K562 (cell line): Measurements from ENCODE around the gene PREX1. TPM values are rescaled to one million over a fixed set of nuclear protein-coding genes. Genes with fewer than 3 reads are reported as not detected.

Experiments used
- ATF1 ChIP-seq, 2 experiments: fragments of 450-650 bp in 1 of 2; IDR thresholded peaks; 2 replicates each; pipeline ENCODE4 v1.6.1; 2016; ENCODE audit warnings: missing compliant biosample characterization in 1 of 2, missing genetic modification characterization in 1 of 2
- BRD9 ChIP-seq: fragments of 450-650 bp; IDR thresholded peaks from 2 replicates; pipeline ENCODE4 v1.6.1; 2018; ENCODE audit warnings: low read depth; ENCODE audit not compliant: partially characterized antibody
- CREM ChIP-seq: IDR thresholded peaks from 2 replicates; pipeline ENCODE4 v1.6.1; 2014; ENCODE audit warnings: antibody characterized with exemption, low read depth
- DEAF1 ChIP-seq: fragments of 450-650 bp; formaldehyde crosslinking; IDR thresholded peaks from 2 replicates; pipeline ENCODE4 v1.4.0; 2020; ENCODE audit warnings: mild to moderate bottlenecking, moderate library complexity
- ESRRA ChIP-seq: fragments of 450-650 bp; IDR thresholded peaks from 2 replicates; pipeline ENCODE4 v1.6.1; 2014; ENCODE audit warnings: low read depth, mild to moderate bottlenecking, moderate library complexity, borderline replicate concordance
- GABPB1 ChIP-seq: sonication (generic); formaldehyde crosslinking; IDR thresholded peaks from 2 replicates; pipeline ENCODE4 v1.8.0; 2022; ENCODE audit warnings: mild to moderate bottlenecking, missing genetic modification reagents
- KDM4B ChIP-seq, 2 experiments: fragments of 450-650 bp in 1 of 2; sonication (generic) in 1 of 2; IDR thresholded peaks; 2 replicates each; pipeline ENCODE4 v1.6.1; 2016 to 2017; ENCODE audit warnings: borderline replicate concordance in 2 of 2, antibody characterized with exemption in 1 of 2, low read depth in 1 of 2, mild to moderate bottlenecking in 1 of 2
- KLF16 ChIP-seq: IDR thresholded peaks from 2 replicates; pipeline ENCODE4 v1.6.1; 2016; ENCODE audit warnings: antibody characterized with exemption
- LCOR ChIP-seq: sonication (generic); formaldehyde crosslinking; IDR thresholded peaks from 2 replicates; pipeline ENCODE4 v1.8.0; 2022; ENCODE audit warnings: mild to moderate bottlenecking, missing genetic modification reagents
- LEF1 ChIP-seq: fragments of 450-650 bp; IDR thresholded peaks from 2 replicates; pipeline ENCODE4 v1.6.1; 2016; ENCODE audit warnings: mild to moderate bottlenecking
- MYC ChIP-seq, 2 experiments: fragments of 250-450 bp in 1 of 2; sonication (Bioruptor Pico) in 1 of 2; IDR thresholded peaks; 2 replicates each; pipeline versions ENCODE4 v1.5.1 to v1.6.1; 2012 to 2021; ENCODE audit warnings: low read depth in 2 of 2, borderline replicate concordance in 1 of 2, improper control_type of control experiment in 1 of 2, low read length in 1 of 2, mild to moderate bottlenecking in 1 of 2, moderate library complexity in 1 of 2
- NCOA2 ChIP-seq, 2 experiments: fragments of 450-650 bp; IDR thresholded peaks; 2 replicates each; pipeline ENCODE4 v1.6.1; 2018; ENCODE audit warnings: mild to moderate bottlenecking in 2 of 2, moderate library complexity in 1 of 2; ENCODE audit not compliant: partially characterized antibody in 2 of 2
- NFIC ChIP-seq: fragments of 450-650 bp; IDR thresholded peaks from 2 replicates; pipeline ENCODE4 v1.6.1; 2017; ENCODE audit warnings: mild to moderate bottlenecking, inconsistent platforms
- NONO ChIP-seq, 2 experiments: fragments of 200-400 bp in 1 of 2; fragments of 450-650 bp in 1 of 2; formaldehyde crosslinking in 1 of 2; IDR thresholded peaks; 2 replicates each; pipeline ENCODE4 v1.6.1; 2017; ENCODE audit warnings: low read depth in 2 of 2, mild to moderate bottlenecking in 2 of 2, moderate library complexity in 2 of 2, low read length in 1 of 2
- RB1 ChIP-seq: fragments of 450-650 bp; IDR thresholded peaks from 2 replicates; pipeline ENCODE4 v1.6.1; 2017; ENCODE audit warnings: low read depth, mild to moderate bottlenecking
- RBM25 ChIP-seq: fragments of 200-400 bp; formaldehyde crosslinking; IDR thresholded peaks from 2 replicates; pipeline ENCODE4 v1.6.1; 2018; ENCODE audit warnings: low read length, low read depth, moderate library complexity; ENCODE audit not compliant: severe bottlenecking
- SAP30 ChIP-seq: fragments of 200-600 bp; sonication (generic); IDR thresholded peaks from 2 replicates; pipeline ENCODE4 v1.6.1; 2012; ENCODE audit warnings: borderline replicate concordance, low read depth, mild to moderate bottlenecking, moderate library complexity, low read length, control low read depth, inconsistent platforms; ENCODE audit not compliant: insufficient read depth, poor library complexity, severe bottlenecking
- TBL1XR1 ChIP-seq, 2 experiments: IDR thresholded peaks; 2 replicates each; pipeline ENCODE4 v1.6.1; 2012; ENCODE audit warnings: improper control_type of control experiment in 2 of 2, low read length in 2 of 2, mild to moderate bottlenecking in 1 of 2
- ZEB2 ChIP-seq: fragments of 450-650 bp; IDR thresholded peaks from 2 replicates; pipeline ENCODE4 v1.6.1; 2016
- polyA plus RNA-seq, 8 experiments: library from polyadenylated mRNA; depleted of rRNA in 4 of 8; stranded (reverse) in 5 of 8; unstranded in 3 of 8; fragments of >200 nt; fragmentation: Nextera tagmentation in 2 of 8; fragmentation: Illumina TruSeq in 1 of 8; extraction: Ambion mirVana in 2 of 8; extraction: Trizol in 1 of 8; gene quantifications; 2 replicates each; pipeline versions ENCODE4 v1.2.1 to v1.2.3, GENCODE V29; 2011 to 2014; ENCODE audit warnings: inconsistent platforms in 1 of 8, missing spikeins in 1 of 8
- total RNA-seq, 7 experiments: library from RNA; depleted of rRNA in 6 of 7; stranded (reverse); fragments of >200 nt in 6 of 7; fragmentation: Illumina TruSeq in 2 of 7; extraction: Trizol in 2 of 7; gene quantifications; 2 replicates each; pipeline versions ENCODE4 v1.2.1 to v1.2.3, GENCODE V29; 2011 to 2021; ENCODE audit warnings: low replicate concordance in 1 of 7
- TF ChIP-seq, protein P1 (sequence below), 2 experiments: fragments of 450-650 bp; conservative IDR thresholded peaks; 2 replicates each; pipeline ENCODE4 v1.6.1; 2017; ENCODE audit warnings: mild to moderate bottlenecking in 2 of 2, moderate library complexity in 2 of 2
- TF ChIP-seq, protein P2 (sequence below): sonication (generic); formaldehyde crosslinking; IDR thresholded peaks from 2 replicates; pipeline ENCODE4 v1.8.0; 2022; ENCODE audit warnings: missing genetic modification reagents, mild to moderate bottlenecking, moderate library complexity, borderline replicate concordance

PREX1 gene
- total and polyA plus RNA-seq, 9 of the 15 experiments (the other 6 are each of a cell fraction or from before 2014, with no cell fraction given): 0.37 to 10.4 (median 4.8) TPM

DNA sequence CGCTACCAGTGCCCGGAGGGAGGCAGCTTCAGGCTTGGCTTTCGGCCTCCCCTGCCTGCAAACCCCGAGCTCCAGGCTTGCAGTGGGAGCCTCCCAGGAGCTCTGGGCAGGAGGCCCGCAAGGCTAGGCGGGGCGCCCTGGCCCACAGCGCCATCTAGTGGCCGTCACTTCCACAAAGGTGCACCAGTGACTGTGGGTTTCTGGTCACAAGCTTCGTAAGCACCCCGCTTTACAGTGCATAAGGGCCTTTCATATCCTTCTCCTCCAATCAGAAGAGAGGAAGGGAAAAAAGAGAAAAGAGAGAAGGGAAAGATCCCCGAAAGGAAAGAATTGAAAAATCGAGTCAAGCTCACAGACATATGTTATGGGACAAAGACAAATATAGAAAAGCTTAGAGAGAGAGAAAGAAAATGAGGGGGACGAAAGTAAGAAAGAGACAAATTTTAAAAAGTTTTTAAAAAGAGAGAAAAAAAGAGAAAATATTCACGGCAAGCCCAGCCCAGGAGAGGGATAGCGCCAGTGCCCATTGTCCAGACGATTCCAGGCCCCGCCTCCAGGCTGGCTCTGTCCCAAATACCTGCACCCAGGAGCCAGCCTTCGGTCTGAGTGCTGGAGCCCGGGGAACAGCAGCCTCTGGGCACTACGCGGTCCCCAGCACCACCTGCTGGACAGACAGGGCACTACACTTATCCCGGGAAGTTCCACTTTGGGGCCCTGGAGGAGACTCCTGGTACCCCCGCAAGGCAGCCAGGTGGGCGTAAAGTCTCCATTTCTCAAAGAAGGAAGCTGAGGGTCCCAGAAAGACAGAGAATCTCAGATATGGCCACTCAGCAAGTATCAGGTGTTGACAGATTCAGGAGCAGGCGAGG lies 207.1 kb downstream of the PREX1 start (continued):
- TF ChIP-seq, protein P1, sequence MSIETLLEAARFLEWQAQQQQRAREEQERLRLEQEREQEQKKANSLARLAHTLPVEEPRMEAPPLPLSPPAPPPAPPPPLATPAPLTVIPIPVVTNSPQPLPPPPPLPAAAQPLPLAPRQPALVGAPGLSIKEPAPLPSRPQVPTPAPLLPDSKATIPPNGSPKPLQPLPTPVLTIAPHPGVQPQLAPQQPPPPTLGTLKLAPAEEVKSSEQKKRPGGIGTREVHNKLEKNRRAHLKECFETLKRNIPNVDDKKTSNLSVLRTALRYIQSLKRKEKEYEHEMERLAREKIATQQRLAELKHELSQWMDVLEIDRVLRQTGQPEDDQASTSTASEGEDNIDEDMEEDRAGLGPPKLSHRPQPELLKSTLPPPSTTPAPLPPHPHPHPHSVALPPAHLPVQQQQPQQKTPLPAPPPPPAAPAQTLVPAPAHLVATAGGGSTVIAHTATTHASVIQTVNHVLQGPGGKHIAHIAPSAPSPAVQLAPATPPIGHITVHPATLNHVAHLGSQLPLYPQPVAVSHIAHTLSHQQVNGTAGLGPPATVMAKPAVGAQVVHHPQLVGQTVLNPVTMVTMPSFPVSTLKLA (conservative IDR thresholded peaks at IDR 0.05): peak in 1 of 2 experiments; percentile 13; a peak in 1 of 4 replicates
- TF ChIP-seq ESRRA: peak; percentile 16; the same call in 1 of the 2 replicates
- TF ChIP-seq RBM25: no peak
- 0 out of 4 replicates have a peak, but pooled peaks of 1 of the 2 experiments have one; percentile 21 for TF ChIP-seq KDM4B (IDR thresholded peaks at IDR 0.05; ENCODE audit: borderline replicate concordance in 2 of 2, low read depth in 1 of 2)
- TF ChIP-seq LCOR (CRISPR knock-in tag): no peak
- peak; percentile 58; the same call in 1 of the 2 replicates for TF ChIP-seq KLF16
- TF ChIP-seq, protein P2, sequence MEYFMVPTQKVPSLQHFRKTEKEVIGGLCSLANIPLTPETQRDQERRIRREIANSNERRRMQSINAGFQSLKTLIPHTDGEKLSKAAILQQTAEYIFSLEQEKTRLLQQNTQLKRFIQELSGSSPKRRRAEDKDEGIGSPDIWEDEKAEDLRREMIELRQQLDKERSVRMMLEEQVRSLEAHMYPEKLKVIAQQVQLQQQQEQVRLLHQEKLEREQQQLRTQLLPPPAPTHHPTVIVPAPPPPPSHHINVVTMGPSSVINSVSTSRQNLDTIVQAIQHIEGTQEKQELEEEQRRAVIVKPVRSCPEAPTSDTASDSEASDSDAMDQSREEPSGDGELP (CRISPR knock-in tag): peak; percentile 33; the same call in 1 of the 2 replicates
- peak; percentile 67; the same call in 1 of the 2 replicates for TF ChIP-seq RB1
- TF ChIP-seq DEAF1 (CRISPR knock-in tag): peak; percentile 67
- TF ChIP-seq SAP30: no peak
- TF ChIP-seq LEF1: 0 out of 2 replicates have a peak, but pooled peaks have one; percentile 16
- TF ChIP-seq ZEB2: peak; percentile 22; the same call in 1 of the 2 replicates
- TF ChIP-seq NONO (IDR thresholded peaks at IDR 0.05; ENCODE audit: low read depth in 2 of 2, low read length in 1 of 2): 0 out of 4 replicates have a peak, but pooled peaks of 1 of the 2 experiments have one; percentile 24
- TF ChIP-seq TBL1XR1 (IDR thresholded peaks at IDR 0.05; ENCODE audit: low read length in 2 of 2): no peak
- TF ChIP-seq ATF1 (CRISPR knock-in tag; IDR thresholded peaks at IDR 0.05): no peak
- TF ChIP-seq ATF1 (tag; IDR thresholded peaks at IDR 0.05): 0 out of 2 replicates have a peak, but pooled peaks have one; percentile 19
- no peak for TF ChIP-seq GABPB1 (CRISPR knock-in tag)
- peak; percentile 33 for TF ChIP-seq BRD9
- peak; percentile 82 for TF ChIP-seq NFIC
- TF ChIP-seq CREM: 0 out of 2 replicates have a peak, but pooled peaks have one; percentile 13
- peak; percentile 53; the same call in 1 of the 2 replicates for TF ChIP-seq MYC (IDR thresholded peaks at IDR 0.05; ENCODE audit: low read depth, low read length)
- no peak for TF ChIP-seq MYC (CRISPR knock-in tag; IDR thresholded peaks at IDR 0.05; ENCODE audit: borderline replicate concordance, low read depth)
- TF ChIP-seq NCOA2 (IDR thresholded peaks at IDR 0.05; ENCODE audit: partially characterized antibody in 2 of 2): peak in 1 of 2 experiments; percentile 14
